OCI-LY3 (cell line): ENCODE results near the gene PIWIL1.

Experiments
- H2AFZ ChIP-seq: fragments of 200-600, 300-600 bp; shearing (Covaris generic); 2 replicates; pipeline ENCODE4 v1.6.0; 2014; ENCODE audit warnings: antibody characterized with exemption, low read depth, low read length
- H3K27ac ChIP-seq: fragments of 200-600, 300-600 bp; sonication (generic); 2 replicates; pipeline ENCODE4 v1.5.1; 2014; ENCODE audit warnings: mild to moderate bottlenecking, low read length, moderate library complexity, mixed read lengths
- H3K27me3 ChIP-seq: fragments of 200-600, 300-600 bp; sonication (generic); 2 replicates; pipeline ENCODE4 v1.6.1; 2014; ENCODE audit warnings: low read depth, low read length, mixed read lengths
- H3K36me3 ChIP-seq: fragments of 200-600, 300-600 bp; sonication (generic); replicated peaks from 2 replicates; pipeline ENCODE3; 2014; ENCODE audit warnings: low read depth, low read length, mixed read lengths
- H3K4me1 ChIP-seq: fragments of 300-600, 200-600 bp; sonication (generic); 2 replicates; pipeline ENCODE4 v1.6.1; 2014; ENCODE audit warnings: low read length, mixed read lengths
- H3K4me2 ChIP-seq: fragments of 200-600, 300-600 bp; sonication (generic); 2 replicates; pipeline ENCODE4 v1.6.1; 2014; ENCODE audit warnings: low read length, mixed read lengths
- H3K4me3 ChIP-seq: fragments of 300-600, 200-600 bp; sonication (generic); 2 replicates; pipeline ENCODE4 v1.5.1; 2014; ENCODE audit warnings: antibody characterized with exemption, mild to moderate bottlenecking, low read length, moderate library complexity
- H3K79me2 ChIP-seq: fragments of 300-600, 200-600 bp; shearing (Covaris generic); 2 replicates; pipeline ENCODE4 v1.6.1; 2014; ENCODE audit warnings: mild to moderate bottlenecking, low read length, mixed read lengths
- H3K9ac ChIP-seq: fragments of 300-600, 200-600 bp; shearing (Covaris generic); 2 replicates; pipeline ENCODE4 v1.6.0; 2014; ENCODE audit warnings: mild to moderate bottlenecking, low read length, moderate library complexity
- H3K9me3 ChIP-seq: fragments of 200-600, 300-600 bp; shearing (Covaris generic); 2 replicates; pipeline ENCODE4 v1.6.1; 2014; ENCODE audit warnings: low read length, mixed read lengths; ENCODE audit not compliant: insufficient read depth
- H4K20me1 ChIP-seq: fragments of 200-600, 300-600 bp; sonication (generic); 2 replicates; pipeline ENCODE4 v1.6.1; 2016; ENCODE audit warnings: low read length, mixed read lengths; ENCODE audit not compliant: insufficient read depth
- EZH2phosphoT487 ChIP-seq: fragments of 200-600 bp; shearing (Covaris generic); IDR thresholded peaks from 2 replicates; pipeline ENCODE4 v1.6.1; 2018; ENCODE audit warnings: antibody characterized with exemption, mixed run types, low read depth
- TF ChIP-seq, protein P1 (sequence below): fragments of 200-600, 300-600 bp; sonication (generic); IDR thresholded peaks from 2 replicates; pipeline ENCODE4 v1.5.1; 2014; ENCODE audit warnings: antibody characterized with exemption, low read length, low read depth

PIWIL1 gene

GRCh38 chr12:130335517-130336392, 1.9 kb upstream of the PIWIL1 start:
- TF ChIP-seq, protein P1, sequence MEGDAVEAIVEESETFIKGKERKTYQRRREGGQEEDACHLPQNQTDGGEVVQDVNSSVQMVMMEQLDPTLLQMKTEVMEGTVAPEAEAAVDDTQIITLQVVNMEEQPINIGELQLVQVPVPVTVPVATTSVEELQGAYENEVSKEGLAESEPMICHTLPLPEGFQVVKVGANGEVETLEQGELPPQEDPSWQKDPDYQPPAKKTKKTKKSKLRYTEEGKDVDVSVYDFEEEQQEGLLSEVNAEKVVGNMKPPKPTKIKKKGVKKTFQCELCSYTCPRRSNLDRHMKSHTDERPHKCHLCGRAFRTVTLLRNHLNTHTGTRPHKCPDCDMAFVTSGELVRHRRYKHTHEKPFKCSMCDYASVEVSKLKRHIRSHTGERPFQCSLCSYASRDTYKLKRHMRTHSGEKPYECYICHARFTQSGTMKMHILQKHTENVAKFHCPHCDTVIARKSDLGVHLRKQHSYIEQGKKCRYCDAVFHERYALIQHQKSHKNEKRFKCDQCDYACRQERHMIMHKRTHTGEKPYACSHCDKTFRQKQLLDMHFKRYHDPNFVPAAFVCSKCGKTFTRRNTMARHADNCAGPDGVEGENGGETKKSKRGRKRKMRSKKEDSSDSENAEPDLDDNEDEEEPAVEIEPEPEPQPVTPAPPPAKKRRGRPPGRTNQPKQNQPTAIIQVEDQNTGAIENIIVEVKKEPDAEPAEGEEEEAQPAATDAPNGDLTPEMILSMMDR = peak; percentile 79
- TF ChIP-seq EZH2phosphoT487 = no peak
- Histone ChIP-seq H3K4me1 (no peaks in the 10 kb centered on the region), H3K4me3 (no peak overlapping the region), H3K79me2 (no peaks in the 10 kb centered on the region), H4K20me1 (no peaks in the 10 kb centered on the region), H2AFZ (no peak overlapping the region), H3K27me3 (no peaks in the 10 kb centered on the region), H3K9me3 (no peaks in the 10 kb centered on the region), H3K4me2 (no peak overlapping the region), H3K9ac (no peak overlapping the region), H3K36me3 (no peaks in the 10 kb centered on the region), H3K27ac (no peak overlapping the region)

- TF ChIP-seq, protein P1 = no peak
- TF ChIP-seq EZH2phosphoT487 = no peak
- Histone ChIP-seq H3K4me2 (no peak overlapping the region), H3K27ac (no peak overlapping the region), H3K9ac (no peak overlapping the region), H3K4me1 (no peaks in the 10 kb centered on the region), H2AFZ (no peak overlapping the region), H3K27me3 (no peaks in the 10 kb centered on the region), H4K20me1 (no peaks in the 10 kb centered on the region), H3K36me3 (no peaks in the 10 kb centered on the region), H3K79me2 (no peaks in the 10 kb centered on the region), H3K9me3 (no peaks in the 10 kb centered on the region), H3K4me3 (no peak overlapping the region)
These were observed 782 bp upstream of the PIWIL1 start for GRCh38 chr12:130336723-130337487.

- no peaks in the 10 kb centered on the region for H3K4me1 ChIP-seq
- H3K4me2 ChIP-seq = no peak overlapping the region
- TF ChIP-seq, protein P1 = no peak
- no peak for TF ChIP-seq EZH2phosphoT487
- H3K9me3 ChIP-seq = no peaks in the 10 kb centered on the region
- H3K27me3 ChIP-seq = no peaks in the 10 kb centered on the region
- H3K79me2 ChIP-seq = no peaks in the 10 kb centered on the region
- no peaks in the 10 kb centered on the region for H3K36me3 ChIP-seq
- no peak overlapping the region for H3K4me3 ChIP-seq
- H3K9ac ChIP-seq = no peak overlapping the region
- no peak overlapping the region for H2AFZ ChIP-seq
- no peaks in the 10 kb centered on the region for H4K20me1 ChIP-seq
- no peak overlapping the region for H3K27ac ChIP-seq
These were observed 1.3 kb downstream of the PIWIL1 start for GRCh38 chr12:130338794-130339601.
